Keratinocyte (primary cell): ENCODE results near the gene PCDHGA6. TPM values are rescaled to one million over a fixed set of nuclear protein-coding genes. Genes with fewer than 3 reads are reported as not detected.
A peak's percentile ranks its signal among the peaks of the same experiment; 100 is the strongest.

Experiments
- DNase-seq: peaks from one replicate; pipeline ENCODE4 v3.0.0-alpha.2; 2011; ENCODE audit warnings: low read depth, missing footprints, low spot score
- FAIRE-seq: peaks from 2 replicates; lab custom pipeline; 2011; peaks lifted over from hg19 to GRCh38; lab: Jason Lieb, UNC
- H2AFZ ChIP-seq: 2 replicates; pipeline ENCODE4 v1.6.0; 2012; ENCODE audit warnings: low read length, control low read depth, inconsistent platforms; ENCODE audit not compliant: control insufficient read depth
- H3K27ac ChIP-seq: 2 replicates; pipeline ENCODE4 v1.5.1; 2011; ENCODE audit warnings: low read length; ENCODE audit not compliant: control insufficient read depth, insufficient read depth
- H3K27me3 ChIP-seq: 3 replicates; pipeline ENCODE4 v1.6.0; 2011; ENCODE audit warnings: low read length; ENCODE audit not compliant: control insufficient read depth, insufficient read depth; ENCODE audit errors: extremely low read depth
- H3K36me3 ChIP-seq, 2 experiments: 2 replicates in 1 of 2; 3 replicates in 1 of 2; pipeline ENCODE4 v1.5.1; 2011; ENCODE audit warnings: low read length in 2 of 2, mild to moderate bottlenecking in 1 of 2; ENCODE audit not compliant: control insufficient read depth in 2 of 2, insufficient read depth in 2 of 2; ENCODE audit errors: extremely low read depth in 1 of 2
- H3K4me1 ChIP-seq: 3 replicates; pipeline ENCODE4 v1.5.1; 2011; ENCODE audit warnings: low read length; ENCODE audit not compliant: control insufficient read depth, insufficient read depth; ENCODE audit errors: extremely low read depth
- H3K4me2 ChIP-seq: 3 replicates; pipeline ENCODE4 v1.6.0; 2011; ENCODE audit warnings: low read depth, low read length; ENCODE audit not compliant: control insufficient read depth, insufficient read depth; ENCODE audit errors: extremely low read depth
- H3K4me3 ChIP-seq, 3 experiments: fragments of 200-600 bp in 1 of 3; sonication (generic) in 1 of 3; 2 replicates in 2 of 3; 3 replicates in 1 of 3; pipeline ENCODE4 v1.5.1; 2011 to 2016; ENCODE audit warnings: low read length in 3 of 3, mild to moderate bottlenecking in 3 of 3, control low read depth in 2 of 3, inconsistent platforms in 1 of 3, low read depth in 1 of 3, mixed read lengths in 1 of 3, mixed run types in 1 of 3, moderate library complexity in 1 of 3; ENCODE audit not compliant: control insufficient read depth in 2 of 3, insufficient read depth in 2 of 3; ENCODE audit errors: extremely low read depth in 1 of 3
- H3K79me2 ChIP-seq: 2 replicates; pipeline ENCODE4 v1.6.0; 2012; ENCODE audit warnings: low read length; ENCODE audit not compliant: control insufficient read depth, insufficient read depth
- H3K9ac ChIP-seq: 3 replicates; pipeline ENCODE4 v1.6.0; 2011; ENCODE audit warnings: low read length; ENCODE audit not compliant: control insufficient read depth, insufficient read depth; ENCODE audit errors: extremely low read depth
- H3K9me1 ChIP-seq: 3 replicates; pipeline ENCODE4 v1.6.0; 2011; ENCODE audit warnings: low read length; ENCODE audit not compliant: control insufficient read depth, insufficient read depth; ENCODE audit errors: extremely low read depth
- H3K9me3 ChIP-seq: 2 replicates; pipeline ENCODE4 v1.5.1; 2012; ENCODE audit warnings: low read depth, low read length; ENCODE audit not compliant: control insufficient read depth
- H4K20me1 ChIP-seq: 3 replicates; pipeline ENCODE4 v1.6.0; 2011; ENCODE audit warnings: low read length; ENCODE audit not compliant: control insufficient read depth, insufficient read depth; ENCODE audit errors: extremely low read depth
- CTCF ChIP-seq, 3 experiments: IDR thresholded peaks in 1 of 3; conservative IDR thresholded peaks in 1 of 3; optimal IDR thresholded peaks in 1 of 3; 2 replicates in 2 of 3; 3 replicates in 1 of 3; pipeline versions ENCODE3 to v1.5.1; 2011; ENCODE audit warnings: low read length in 3 of 3, mild to moderate bottlenecking in 3 of 3, moderate library complexity in 2 of 3, control low read depth in 1 of 3, inconsistent platforms in 1 of 3; ENCODE audit not compliant: insufficient read depth in 2 of 3; ENCODE audit errors: extremely low read depth in 1 of 3
- EZH2 ChIP-seq: IDR thresholded peaks from one replicate; pipeline ENCODE4 v1.6.1; 2012; ENCODE audit warnings: inconsistent platforms, mild to moderate bottlenecking, low read length, moderate library complexity
- dilution Hi-C: fragments of 300-500 bp; cut with MboI; formaldehyde crosslinking; loops from one replicate; pipeline ENCODE4 v1.7.0; 2020; ENCODE audit warnings: low sequenced_read_pairs; ENCODE audit not compliant: extremely low pct_ligation_motif_present
- polyA plus RNA-seq, 5 experiments: library from polyadenylated mRNA; depleted of rRNA in 3 of 5; stranded (reverse) in 3 of 5; stranded (forward) in 1 of 5; unstranded in 1 of 5; fragments of >200 nt; gene quantifications; 1 replicate in 1 of 5; 2 replicates in 3 of 5; 3 replicates in 1 of 5; pipeline versions ENCODE4 v1.2.1 to v1.2.3, GENCODE V29; 2011 to 2012; ENCODE audit warnings: missing spikeins in 2 of 5, low read depth in 1 of 5, low replicate concordance in 1 of 5

Gene PCDHGA6
- polyA plus RNA-seq, 1 donor (not counting 4 experiments of a cell fraction or from before 2014, with no cell fraction given): 0.16 TPM

- peaks cover 33% of the 10 kb centered on the region for H3K27me3 ChIP-seq
- no peak overlapping the region for H3K4me3 ChIP-seq
- H3K4me2 ChIP-seq: no peak overlapping the region
- no peak for FAIRE-seq
- H3K36me3 ChIP-seq: no peaks in the 10 kb centered on the region
- no peak for TF ChIP-seq EZH2
- TF ChIP-seq CTCF (optimal IDR thresholded peaks at IDR 0.05 in 1 of 3, IDR thresholded peaks at IDR 0.05 in 1 of 3, conservative IDR thresholded peaks at IDR 0.05 in 1 of 3; ENCODE audit: extremely low read depth in 1 of 3, insufficient read depth in 2 of 3, low read length in 3 of 3): no peak
- H3K79me2 ChIP-seq: no peaks in the 10 kb centered on the region
- peaks cover 28% of the 10 kb centered on the region for H3K9me3 ChIP-seq
- no peaks in the 10 kb centered on the region for H4K20me1 ChIP-seq
- no peak overlapping the region for H3K27ac ChIP-seq
- no peak overlapping the region for H3K9ac ChIP-seq
- DNase-seq: no peak
- dilution Hi-C loops: no loop called here
- H3K4me1 ChIP-seq: no peaks in the 10 kb centered on the region
- H2AFZ ChIP-seq: no peak overlapping the region
- H3K9me1 ChIP-seq: no peaks in the 10 kb centered on the region
Measured at GRCh38 chr5:141419074-141419880, 45.6 kb downstream of the PCDHGA6 start.

GRCh38 chr5:141420855-141421488 is 47.3 kb downstream of the PCDHGA6 start, which contains the start of gene PCDHGA11:
TSS of gene PCDHGA11 (plus strand) at chr5:141421051. CDS start at chr5:141421228, 177 bp downstream.
- H3K27ac ChIP-seq: no peak within 1 kb of the TSS
- no peak for DNase-seq
- H4K20me1 ChIP-seq: no peaks in the 10 kb centered on the region
- peak within 1 kb of the TSS; percentile 69 for H3K4me2 ChIP-seq
- H3K9ac ChIP-seq: peak within 1 kb of the TSS; percentile 42
- TF ChIP-seq EZH2 (no peak), CTCF (optimal IDR thresholded peaks at IDR 0.05 in 1 of 3, IDR thresholded peaks at IDR 0.05 in 1 of 3, conservative IDR thresholded peaks at IDR 0.05 in 1 of 3; ENCODE audit: extremely low read depth in 1 of 3, insufficient read depth in 2 of 3, low read length in 3 of 3) (peak; percentile 52 to 70 (median 64))
- peak; percentile 53 for FAIRE-seq
- no peaks in the 10 kb centered on the region for H3K36me3 ChIP-seq
- dilution Hi-C loops: no loop called here
- peaks cover 25% of the 10 kb centered on the region for H3K9me3 ChIP-seq
- H2AFZ ChIP-seq: peak within 1 kb of the TSS; percentile 65
- H3K4me1 ChIP-seq: no peaks in the 10 kb centered on the region
- H3K9me1 ChIP-seq: no peaks in the 10 kb centered on the region
- H3K27me3 ChIP-seq: peaks cover 34% of the 10 kb centered on the region
- peak within 1 kb of the TSS; percentile 37 to 68 (median 60) for H3K4me3 ChIP-seq
- no peaks in the 10 kb centered on the region for H3K79me2 ChIP-seq
